Astrocyte (in vitro differentiated cells and primary cell): Measurements from ENCODE around the gene CCSER1.

ENCODE experiments used
- CTCF ChIP-seq: IDR thresholded peaks from 2 replicates; pipeline ENCODE4 v1.5.1; 2011; ENCODE audit warnings: low read depth, mild to moderate bottlenecking, inconsistent platforms, low read length, moderate library complexity; ENCODE audit not compliant: insufficient read depth
- EZH2 ChIP-seq: IDR thresholded peaks from 2 replicates; pipeline ENCODE4 v1.6.1; 2012; ENCODE audit warnings: mild to moderate bottlenecking, low read length, inconsistent platforms; ENCODE audit not compliant: insufficient read depth

- TF ChIP-seq CTCF (no peak), EZH2 (no peak)
Measured at GRCh38 chr4:90648791-90649190, 521.6 kb downstream of the CCSER1 start.
